HG03432 (cell line): ENCODE measurements around the gene PRSS1.
A peak's percentile ranks its signal among the peaks of the same experiment; 100 is the strongest.
"Not testable (repeated sequence)": the region's sequence is repeated elsewhere in the genome, so short reads cannot be mapped to it uniquely, and the experiment has no call there.

Source experiments
- ATAC-seq: cut with Tn5 transposase; IDR thresholded peaks from one replicate; pipeline ENCODE4 v1.9.1; 2021; ENCODE audit warnings: mild to moderate bottlenecking, moderate library complexity; ENCODE audit not compliant: unreplicated experiment

PRSS1 gene

GRCh38 chr7:142745745-142746144 lies 3.5 kb upstream of the PRSS1 start:
- ATAC-seq, result no peak

DNA sequence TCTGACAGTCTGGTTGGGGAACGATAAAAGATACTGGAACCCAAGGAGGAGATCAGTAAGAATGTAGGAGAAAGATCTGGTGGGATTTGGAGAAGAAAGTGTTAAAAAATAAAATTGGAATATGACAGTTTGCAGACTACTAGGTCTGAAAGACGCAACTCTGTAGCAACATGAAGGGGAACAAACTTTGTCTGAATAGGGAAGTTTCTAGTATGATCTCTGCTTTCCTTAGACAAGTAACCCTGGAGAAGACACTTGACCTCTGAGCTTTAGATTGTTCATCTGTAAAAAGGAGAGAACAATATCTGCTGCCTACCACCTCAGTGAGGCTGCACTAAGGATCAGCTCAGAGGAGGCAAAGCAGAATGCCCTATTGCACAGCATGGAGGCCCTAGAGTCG lies 3.0 kb upstream of the PRSS1 start:
- no peak for ATAC-seq

- ATAC-seq, result not testable (repeated sequence)
Observed at GRCh38 chr7:142748410-142748809, 862 bp upstream of the PRSS1 start.

DNA sequence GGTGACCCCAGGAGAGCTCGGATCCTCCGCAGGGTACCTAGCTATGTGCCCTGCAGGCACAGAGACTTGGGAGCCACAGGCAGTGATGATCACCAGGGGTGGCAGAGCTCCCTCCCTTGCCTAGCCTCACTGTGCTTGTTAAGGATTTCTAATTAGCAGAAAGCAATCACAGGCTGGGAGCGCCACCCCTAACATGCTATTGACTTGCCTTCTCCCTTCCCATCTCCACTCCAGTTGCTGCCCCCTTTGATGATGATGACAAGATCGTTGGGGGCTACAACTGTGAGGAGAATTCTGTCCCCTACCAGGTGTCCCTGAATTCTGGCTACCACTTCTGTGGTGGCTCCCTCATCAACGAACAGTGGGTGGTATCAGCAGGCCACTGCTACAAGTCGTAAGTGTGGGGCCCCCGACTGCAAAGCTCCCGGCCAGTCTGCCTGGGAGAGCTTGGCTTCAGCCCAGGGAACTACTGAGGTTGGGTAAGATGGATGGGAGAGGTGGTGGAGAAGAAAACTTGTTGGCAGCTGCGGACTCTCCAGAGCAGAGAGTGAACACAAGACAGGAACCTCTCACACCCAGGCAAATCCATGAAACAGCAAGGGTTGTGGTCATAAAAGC lies 1.2 kb downstream of the PRSS1 start:
- no peak for ATAC-seq

- not testable (repeated sequence) for ATAC-seq
Observed at GRCh38 chr7:142751526-142752175, 2.4 kb downstream of the PRSS1 start.

- no peak for ATAC-seq
Observed at GRCh38 chr7:142752376-142753225, 3.3 kb downstream of the PRSS1 start.

DNA sequence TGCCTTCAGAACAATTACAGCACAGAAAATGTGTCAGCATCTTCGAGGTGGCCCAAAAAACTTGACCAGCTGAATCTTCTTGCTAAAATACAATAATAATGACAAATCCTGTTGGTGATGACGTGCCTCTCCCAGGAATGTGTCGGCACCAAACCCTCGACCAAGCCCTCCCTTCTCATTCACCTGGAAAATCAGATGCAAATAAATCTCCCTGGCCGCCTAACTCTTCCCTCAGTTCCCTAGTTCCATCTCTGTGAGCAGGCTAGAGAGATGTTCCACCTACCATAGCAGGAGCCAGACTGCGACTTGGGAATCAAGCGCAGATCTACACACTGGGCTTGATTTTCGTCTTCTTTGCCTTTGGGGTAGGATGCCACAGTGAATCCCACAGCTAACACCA lies 4.1 kb downstream of the PRSS1 start:
- ATAC-seq, result no peak

DNA sequence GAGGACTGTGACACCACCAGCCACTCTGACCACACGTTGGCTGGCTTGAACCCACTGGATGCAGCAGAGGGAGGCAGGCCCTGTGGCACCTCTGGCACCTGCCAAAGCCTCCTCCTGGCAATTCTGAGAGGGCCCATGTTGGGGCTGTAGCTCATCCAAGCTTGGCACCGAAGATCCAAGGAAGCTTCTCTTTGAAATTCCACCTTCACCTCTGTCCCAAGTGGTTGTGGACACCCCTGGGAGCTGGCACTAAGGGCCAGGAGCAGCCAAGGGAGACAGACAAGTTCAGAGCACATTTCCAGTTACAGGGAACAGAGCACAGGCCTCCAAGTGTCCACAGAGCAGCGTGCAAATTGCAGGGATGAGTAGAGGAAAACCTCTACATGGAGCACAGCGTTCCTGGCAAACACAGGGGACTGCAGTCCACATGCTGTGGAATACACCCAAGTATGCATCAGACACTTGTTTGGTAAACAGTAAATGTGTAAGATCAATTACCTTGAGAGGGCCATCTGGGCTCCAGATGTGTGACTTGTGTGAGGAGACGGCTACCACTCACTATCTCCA lies 4.7 kb downstream of the PRSS1 start:
- not testable (repeated sequence) for ATAC-seq

DNA sequence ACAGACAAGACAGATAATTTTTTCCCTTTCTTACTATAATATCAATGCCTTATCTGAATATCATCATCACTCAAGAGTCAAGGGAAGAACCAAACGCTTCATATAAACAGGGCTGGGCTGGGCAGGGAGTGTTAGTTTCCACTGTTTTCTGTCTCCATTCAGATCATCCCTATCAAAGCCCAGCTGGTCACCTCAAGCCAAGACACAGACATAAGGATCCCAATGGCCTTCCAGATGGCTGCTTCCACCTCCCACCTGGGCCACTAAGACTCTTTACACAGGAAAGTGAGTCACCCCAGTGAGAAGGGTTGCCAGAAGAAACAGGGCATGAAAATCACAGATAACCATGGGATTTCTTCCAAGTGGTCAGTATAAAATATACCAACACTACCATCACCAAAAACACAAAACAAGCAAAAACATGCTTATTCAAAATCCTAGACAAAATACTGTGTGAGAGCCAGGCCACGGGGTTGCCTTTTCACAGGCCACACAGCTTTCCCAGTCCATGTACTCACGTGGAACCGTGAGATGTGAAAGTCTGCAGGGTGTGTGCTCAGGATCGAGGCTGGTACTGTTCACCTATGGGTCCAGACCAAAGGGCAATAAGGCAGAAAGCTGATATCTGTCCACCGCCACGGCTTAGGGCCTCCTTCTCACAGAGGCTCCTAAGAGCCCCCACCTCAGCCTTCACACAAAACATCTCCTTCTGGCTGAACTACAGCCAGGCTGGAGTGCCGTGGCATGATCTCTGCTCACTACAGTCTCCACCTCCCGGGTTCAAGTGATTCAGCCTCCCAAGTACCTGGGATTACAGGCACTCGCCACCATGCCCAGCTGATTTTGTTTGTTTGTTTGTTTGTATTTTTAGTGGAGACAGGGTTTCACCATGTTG lies 5.7 kb downstream of the PRSS1 start:
- ATAC-seq, result no peak

GRCh38 chr7:142758312-142758711 lies 9.0 kb downstream of the PRSS1 start:
- ATAC-seq, result not testable (repeated sequence)

DNA sequence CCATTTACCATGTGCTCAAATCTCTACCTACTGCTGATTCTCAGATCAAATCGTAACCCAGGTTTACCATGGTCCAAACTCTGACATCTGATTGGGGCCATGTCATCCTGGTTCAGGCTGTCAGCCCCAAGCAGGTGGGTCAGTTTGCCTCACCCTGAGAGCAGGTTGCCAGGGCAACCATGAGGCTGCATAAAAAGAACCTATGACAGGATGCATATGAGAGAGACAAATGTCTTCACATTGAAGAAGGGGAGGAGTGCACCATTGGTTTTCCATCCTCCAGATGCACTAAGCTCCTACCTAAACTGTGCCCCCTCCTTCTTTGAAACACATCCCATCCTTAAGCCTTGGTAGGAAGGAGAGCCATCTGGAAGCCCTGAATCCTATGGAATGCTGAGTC lies 10.2 kb downstream of the PRSS1 start:
- no peak for ATAC-seq

GRCh38 chr7:142760071-142760642 lies 10.9 kb downstream of the PRSS1 start:
- no peak for ATAC-seq

DNA sequence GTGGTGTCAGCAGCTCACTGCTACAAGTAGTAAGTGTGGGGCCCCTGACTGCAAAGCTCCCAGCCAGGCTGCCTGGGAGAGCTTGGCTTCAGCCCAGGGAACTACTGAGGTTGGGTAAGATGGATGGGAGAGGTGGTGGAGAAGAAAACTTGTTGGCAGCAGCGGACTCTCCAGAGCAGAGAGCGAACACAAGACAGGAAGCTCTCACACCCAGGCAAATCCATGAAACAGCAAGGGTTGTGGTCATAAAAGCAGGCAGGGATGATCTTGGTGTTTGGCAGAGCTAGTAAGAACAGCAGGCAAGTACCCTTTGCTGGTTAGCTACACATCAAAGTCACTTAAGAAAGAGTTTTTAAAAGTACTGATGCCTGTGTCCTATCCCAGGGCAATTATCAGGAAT lies 12.3 kb downstream of the PRSS1 start:
- not testable (repeated sequence) for ATAC-seq

DNA sequence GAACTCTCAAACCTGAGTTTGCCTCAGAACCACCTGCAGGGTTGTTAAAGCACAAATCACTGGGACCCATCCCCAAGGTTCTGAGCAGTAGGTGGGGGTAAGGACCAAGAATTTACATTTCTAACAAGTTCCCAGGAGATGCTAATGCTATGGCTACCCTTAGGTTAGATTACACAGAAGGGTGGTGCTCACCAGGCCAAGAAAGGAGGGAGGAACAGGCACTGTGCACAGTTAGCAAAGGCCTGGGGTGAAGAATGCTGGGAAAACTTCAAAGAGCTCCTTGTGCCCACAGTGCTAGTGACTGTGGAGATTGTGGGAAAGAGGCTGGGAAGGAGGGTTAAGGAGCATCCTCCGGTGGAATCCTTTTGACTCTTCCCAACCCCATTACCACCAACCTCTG lies 12.8 kb downstream of the PRSS1 start:
- no peak for ATAC-seq

GRCh38 chr7:142767451-142767850 lies 18.2 kb downstream of the PRSS1 start:
- no peak for ATAC-seq

DNA sequence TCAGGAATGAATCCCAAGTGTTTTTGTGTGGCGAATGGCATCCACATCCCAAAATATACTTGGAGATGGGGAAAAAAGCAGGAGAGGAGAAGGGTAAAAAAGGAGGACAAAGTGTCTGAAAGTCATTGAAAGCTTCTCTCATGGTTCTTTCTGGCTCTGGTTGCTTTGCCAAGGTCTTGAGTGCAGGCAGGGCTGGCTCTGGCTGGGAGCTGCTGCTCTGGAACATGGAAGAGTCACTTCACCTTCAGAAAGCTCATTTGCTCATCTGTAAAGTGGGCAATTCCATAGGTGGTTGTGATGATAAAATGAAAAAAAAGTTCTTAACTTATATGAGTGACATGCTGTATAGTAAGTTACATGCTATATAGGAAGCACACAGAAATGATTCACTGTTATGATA lies 18.6 kb downstream of the PRSS1 start:
- ATAC-seq, result no peak

DNA sequence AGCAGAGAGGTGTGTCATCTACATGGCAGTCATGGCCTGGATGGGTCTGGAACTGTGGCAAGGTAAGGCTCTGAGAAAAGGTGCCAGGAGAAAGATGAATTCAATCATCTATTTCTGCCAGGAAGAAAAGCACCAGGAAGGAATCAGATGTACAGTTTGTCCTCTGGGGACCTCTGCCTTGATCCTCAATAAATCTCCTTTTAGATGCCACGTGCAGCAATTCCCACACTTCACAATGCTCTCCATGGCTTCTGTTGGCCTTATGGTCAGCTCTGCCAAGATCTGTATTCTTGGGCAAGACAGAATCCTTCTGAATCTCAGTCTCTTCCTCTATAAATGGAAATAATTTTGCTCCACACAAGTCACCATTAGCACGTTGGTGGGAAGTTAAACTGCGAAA lies 19.6 kb downstream of the PRSS1 start:
- ATAC-seq, result not testable (repeated sequence)

DNA sequence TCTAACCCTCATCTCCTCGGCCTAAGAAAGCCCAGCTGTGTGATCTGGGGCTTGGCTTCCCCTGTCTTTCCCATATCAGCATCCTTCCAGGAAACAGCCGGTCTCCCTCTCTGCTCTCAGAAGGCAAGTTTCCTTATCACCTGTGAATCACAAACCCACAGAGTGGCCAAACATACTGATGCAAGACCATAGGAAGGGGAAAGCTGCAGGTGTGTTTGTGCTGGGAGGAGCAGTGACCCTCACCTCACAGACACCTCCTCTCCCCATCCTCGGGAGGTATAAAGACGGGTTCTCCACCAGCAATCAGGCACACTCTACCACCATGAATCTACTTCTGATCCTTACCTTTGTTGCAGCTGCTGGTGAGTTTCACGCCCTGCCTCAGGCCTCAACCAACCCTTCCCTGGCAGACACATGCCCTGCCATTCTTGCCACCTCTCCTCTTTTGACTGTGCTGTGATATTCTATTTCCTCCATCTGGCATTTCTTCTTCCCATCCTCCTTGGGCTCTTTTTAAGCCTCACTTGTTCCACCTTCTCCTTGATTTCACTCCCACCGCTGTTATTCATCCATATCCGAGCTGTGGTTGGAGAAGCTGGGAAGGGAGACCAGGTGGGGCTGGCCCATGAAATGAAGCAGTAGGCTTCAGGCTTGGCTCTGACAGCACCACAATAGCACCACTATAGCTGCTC lies 21.5 kb downstream of the PRSS1 start, which contains the start of gene PRSS2:
Gene PRSS2 (plus strand): TSS at position 310 of the 692 bp plus-strand sequence. CDS start 13 bp downstream, at position 323.
- peak; percentile 31 for ATAC-seq

GRCh38 chr7:142771353-142771723 lies 22.1 kb downstream of the PRSS1 start:
- peak; percentile 87 for ATAC-seq

- ATAC-seq, result no peak
Observed at GRCh38 chr7:142772051-142772450, 22.8 kb downstream of the PRSS1 start.
